SK-N-SH (cell line): ENCODE results near the gene TFPT. TPM values are rescaled to one million over a fixed set of nuclear protein-coding genes. Genes with fewer than 3 reads are reported as not detected.

ENCODE experiments used
- CTCF ChIA-PET: fragments of 300-600, 350-600 bp; formaldehyde crosslinking; extraction: SDS; loops from one replicate; lab custom pipeline; 2021; lab: Yijun Ruan, JAX
- POLR2A ChIA-PET: fragments of 350-600 bp; sonication (Branson Sonifier 250); formaldehyde crosslinking; extraction: SDS; loops from one replicate; lab custom pipeline; 2020; ENCODE audit warnings: antibody characterized with exemption, inconsistent platforms; lab: Yijun Ruan, JAX
- DNase-seq: peaks from one replicate; pipeline ENCODE4 v3.0.0; 2012
- H2AFZ ChIP-seq: fragments of 200-600 bp; sonication (generic); 2 replicates; pipeline ENCODE4 v1.8.1; 2016; ENCODE audit warnings: antibody characterized with exemption, mild to moderate bottlenecking, low read depth
- H3F3A ChIP-seq: fragments of 200-600 bp; sonication (generic); replicated peaks from 2 replicates; pipeline ENCODE3; 2016; ENCODE audit warnings: antibody characterized with exemption, mild to moderate bottlenecking; ENCODE audit not compliant: insufficient read depth
- H3K27ac ChIP-seq, 2 experiments: fragments of 200-500 bp in 1 of 2; fragments of 200-600 bp in 1 of 2; sonication (Bioruptor generic) in 1 of 2; sonication (generic), shearing (Covaris generic) in 1 of 2; 2 replicates each; pipeline versions ENCODE4 v1.5.1 to v1.6.1; 2014 to 2016; ENCODE audit warnings: low read depth in 2 of 2, inconsistent platforms in 1 of 2, low read length in 1 of 2, mild to moderate bottlenecking in 1 of 2, mixed read lengths in 1 of 2
- H3K27me3 ChIP-seq: fragments of 200-600 bp; sonication (generic), shearing (Covaris generic); 2 replicates; pipeline ENCODE4 v1.6.1; 2016; ENCODE audit warnings: mixed run types; ENCODE audit not compliant: insufficient read depth
- H3K36me3 ChIP-seq, 2 experiments: fragments of 200-500 bp in 1 of 2; fragments of 200-600 bp in 1 of 2; sonication (Bioruptor generic) in 1 of 2; sonication (generic) in 1 of 2; replicated peaks in 1 of 2; 2 replicates each; pipeline versions ENCODE3 to v1.5.1; 2014 to 2016; ENCODE audit warnings: low read length in 1 of 2, mild to moderate bottlenecking in 1 of 2; ENCODE audit not compliant: insufficient read depth in 2 of 2, control insufficient read depth in 1 of 2
- H3K4me1 ChIP-seq, 2 experiments: fragments of 200-500 bp in 1 of 2; fragments of 200-600 bp in 1 of 2; sonication (Bioruptor generic) in 1 of 2; sonication (generic), shearing (Covaris generic) in 1 of 2; 2 replicates each; pipeline versions ENCODE4 v1.5.1 to v1.6.1; 2014 to 2016; ENCODE audit warnings: low read depth in 1 of 2, low read length in 1 of 2, mixed run types in 1 of 2; ENCODE audit not compliant: insufficient read depth in 2 of 2, control insufficient read depth in 1 of 2
- H3K4me2 ChIP-seq: fragments of 200-600 bp; sonication (generic), shearing (Covaris generic); 2 replicates; pipeline ENCODE4 v1.6.1; 2017; ENCODE audit warnings: mixed run types
- H3K4me3 ChIP-seq, 2 experiments: fragments of 200-500 bp in 1 of 2; fragments of 200-600 bp in 1 of 2; sonication (Bioruptor generic) in 1 of 2; sonication (generic), shearing (Covaris generic) in 1 of 2; 2 replicates each; pipeline versions ENCODE4 v1.5.1 to v1.8.1; 2014 to 2016; ENCODE audit warnings: low read depth in 2 of 2, inconsistent platforms in 1 of 2, low read length in 1 of 2, mild to moderate bottlenecking in 1 of 2, mixed read lengths in 1 of 2, moderate library complexity in 1 of 2
- H3K79me2 ChIP-seq: fragments of 200-600 bp; sonication (generic); 2 replicates; pipeline ENCODE4 v1.8.1; 2017; ENCODE audit warnings: mild to moderate bottlenecking; ENCODE audit not compliant: insufficient read depth
- H3K9ac ChIP-seq: fragments of 200-600 bp; sonication (generic); 2 replicates; pipeline ENCODE4 v1.6.1; 2017; ENCODE audit warnings: mixed run types
- H3K9me2 ChIP-seq: fragments of 200-600 bp; sonication (generic); 2 replicates; pipeline ENCODE4 v1.6.1; 2017; ENCODE audit warnings: mixed run types
- H3K9me3 ChIP-seq: fragments of 200-600 bp; sonication (generic); 2 replicates; pipeline ENCODE4 v1.6.1; 2017; ENCODE audit warnings: mixed run types, mild to moderate bottlenecking, moderate library complexity
- H4K20me1 ChIP-seq: fragments of 200-600 bp; sonication (generic); 2 replicates; pipeline ENCODE4 v1.6.1; 2017; ENCODE audit warnings: mild to moderate bottlenecking, mixed run types; ENCODE audit not compliant: insufficient read depth
- CHD2 ChIP-seq: fragments of 150-350 bp; IDR thresholded peaks from 2 replicates; pipeline ENCODE4 v1.6.1; 2018; ENCODE audit warnings: low read length; ENCODE audit not compliant: partially characterized antibody
- CTCF ChIP-seq: fragments of 200-600 bp; sonication (generic); IDR thresholded peaks from 2 replicates; pipeline ENCODE4 v1.6.1; 2017; ENCODE audit warnings: antibody characterized with exemption, mild to moderate bottlenecking, moderate library complexity
- FOSL2 ChIP-seq: IDR thresholded peaks from 2 replicates; pipeline ENCODE4 v1.4.0; 2012; ENCODE audit warnings: low read depth, mild to moderate bottlenecking, moderate library complexity, borderline replicate concordance
- FOXM1 ChIP-seq: IDR thresholded peaks from 2 replicates; pipeline ENCODE4 v1.4.0; 2012; ENCODE audit warnings: low read depth, mild to moderate bottlenecking
- IRF3 ChIP-seq: fragments of 150-350 bp; IDR thresholded peaks from 2 replicates; pipeline ENCODE4 v1.6.1; 2016; ENCODE audit warnings: mild to moderate bottlenecking, low read depth, low read length
- JUND ChIP-seq: IDR thresholded peaks from 2 replicates; pipeline ENCODE4 v1.4.0; 2012
- MAX ChIP-seq: IDR thresholded peaks from 2 replicates; pipeline ENCODE4 v1.4.0; 2012; ENCODE audit warnings: low read depth
- NRF1 ChIP-seq: IDR thresholded peaks from 2 replicates; pipeline ENCODE4 v1.6.1; 2012; ENCODE audit warnings: low read depth, mild to moderate bottlenecking, low read length
- POLR2AphosphoS5 ChIP-seq: IDR thresholded peaks from 2 replicates; pipeline ENCODE4 v1.6.1; 2012; ENCODE audit warnings: low read depth, low read length
- RCOR1 ChIP-seq: fragments of 150-350 bp; IDR thresholded peaks from 2 replicates; pipeline ENCODE4 v1.6.1; 2017; ENCODE audit warnings: antibody characterized with exemption, low read length
- REST ChIP-seq: IDR thresholded peaks from 2 replicates; pipeline ENCODE4 v1.6.1; 2012; ENCODE audit warnings: mild to moderate bottlenecking, low read depth, low read length, moderate library complexity
- SIN3A ChIP-seq: IDR thresholded peaks from 2 replicates; pipeline ENCODE4 v1.6.1; 2012; ENCODE audit warnings: low read depth, mild to moderate bottlenecking, low read length, moderate library complexity, borderline replicate concordance
- TEAD4 ChIP-seq: IDR thresholded peaks from 2 replicates; pipeline ENCODE4 v1.4.0; 2012; ENCODE audit warnings: mild to moderate bottlenecking, borderline replicate concordance; ENCODE audit not compliant: insufficient read depth
- YY1 ChIP-seq: IDR thresholded peaks from 2 replicates; pipeline ENCODE4 v1.4.0; 2012; ENCODE audit warnings: low read depth, mild to moderate bottlenecking
- WGBS: methylation state at CpG from one replicate; pipeline ENCODE4 v1.1.6; 2017; ENCODE audit warnings: low lambda C conversion rate; 5-methylcytosine and 5-hydroxymethylcytosine counted together
- polyA plus RNA-seq, 3 experiments: library from polyadenylated mRNA; depleted of rRNA; stranded (reverse); fragments of >200 nt; gene quantifications; 2 replicates each; pipeline ENCODE4 v1.2.3, GENCODE V29; 2012

TFPT gene
- polyA plus RNA-seq, 1 of the 3 experiments (the other 2 are of a cell fraction): 49.7 TPM

- POLR2A ChIA-PET: no interaction called here
- Histone ChIP-seq H3K9me3 (no peaks in the 10 kb centered on the region), H3F3A (no peaks in the 10 kb centered on the region), H4K20me1 (no peaks in the 10 kb centered on the region), H3K27me3 (no peaks in the 10 kb centered on the region), H3K9ac (no peak overlapping the region), H3K9me2 (no peaks in the 10 kb centered on the region), H3K36me3 (peaks cover 0 to 66% of the 10 kb centered on the region in 2 experiments), H3K27ac (no peak overlapping the region), H3K4me2 (no peak overlapping the region), H2AFZ (no peak overlapping the region), H3K4me3 (no peak overlapping the region), H3K79me2 (no peaks in the 10 kb centered on the region), H3K4me1 (no peaks in the 10 kb centered on the region)
- CTCF ChIA-PET: no interaction called here
- no peak for DNase-seq
- WGBS: 89% methylated on average over 19 of the region's 20 CpGs
- TF ChIP-seq REST (no peak), MAX (no peak)
These were observed 12.9 kb upstream of the TFPT start for GRCh38 chr19:54128441-54128725.

GRCh38 chr19:54127688-54128440 lies 12.4 kb upstream of the TFPT start:
- WGBS: 96% methylated on average over 39 of the region's 44 CpGs
- DNase-seq: no peak
- no peak for TF ChIP-seq FOXM1
- no peak for TF ChIP-seq NRF1
- no peak for TF ChIP-seq FOSL2
- H4K20me1 ChIP-seq: no peaks in the 10 kb centered on the region
- H3K27ac ChIP-seq: no peak overlapping the region
- H3K9me2 ChIP-seq: no peaks in the 10 kb centered on the region
- H3K79me2 ChIP-seq: no peaks in the 10 kb centered on the region
- no peaks in the 10 kb centered on the region for H3F3A ChIP-seq
- no peak overlapping the region for H2AFZ ChIP-seq
- no peak overlapping the region for H3K4me3 ChIP-seq
- H3K4me2 ChIP-seq: no peak overlapping the region
- H3K36me3 ChIP-seq: peaks cover 0 to 67% of the 10 kb centered on the region in 2 experiments
- POLR2A ChIA-PET: no interaction called here
- H3K9ac ChIP-seq: no peak overlapping the region
- no peaks in the 10 kb centered on the region for H3K27me3 ChIP-seq
- CTCF ChIA-PET: no interaction called here
- H3K4me1 ChIP-seq: no peaks in the 10 kb centered on the region
- no peaks in the 10 kb centered on the region for H3K9me3 ChIP-seq

- H3F3A ChIP-seq: no peaks in the 10 kb centered on the region
- DNase-seq: no peak
- H3K79me2 ChIP-seq: no peaks in the 10 kb centered on the region
- CTCF ChIA-PET: no interaction called here
- WGBS: 100% methylated on average over 2 of the region's 9 CpGs
- H3K27ac ChIP-seq: no peak overlapping the region
- no peak overlapping the region for H3K4me3 ChIP-seq
- TF ChIP-seq MAX (no peak), POLR2AphosphoS5 (no peak), TEAD4 (no peak), IRF3 (no peak), YY1 (no peak), RCOR1 (no peak), CHD2 (no peak), JUND (no peak), CTCF (no peak), SIN3A (no peak)
- peaks cover 0 to 70% of the 10 kb centered on the region in 2 experiments for H3K36me3 ChIP-seq
- no peak overlapping the region for H3K9ac ChIP-seq
- H3K9me3 ChIP-seq: no peaks in the 10 kb centered on the region
- H2AFZ ChIP-seq: no peak overlapping the region
- no peaks in the 10 kb centered on the region for H4K20me1 ChIP-seq
- H3K9me2 ChIP-seq: no peaks in the 10 kb centered on the region
- no peak overlapping the region for H3K4me2 ChIP-seq
- POLR2A ChIA-PET: interaction anchor here (1.1 kb wide), 1 partner anchor 11 kb away, joined by 3 read pairs; the partner anchor contains the start of genes PRPF31 and TFPT
- H3K4me1 ChIP-seq: no peaks in the 10 kb centered on the region
- no peaks in the 10 kb centered on the region for H3K27me3 ChIP-seq
These were observed 10.3 kb upstream of the TFPT start for GRCh38 chr19:54125713-54126112.
